Prostate gland (tissue), 2 donors: Measurements from ENCODE around the gene STAB2.

ENCODE experiments used
- CTCF ChIP-seq, 4 experiments: fragments of 200-600 bp in 2 of 4; fragments of 450-650 bp in 2 of 4; sonication (generic) in 2 of 4; IDR thresholded peaks; 1 replicate in 3 of 4; 2 replicates in 1 of 4; pipeline ENCODE4 v1.5.1; 2016 to 2019; ENCODE audit warnings: antibody characterized with exemption in 4 of 4, mild to moderate bottlenecking in 2 of 4, moderate library complexity in 2 of 4
- POLR2AphosphoS5 ChIP-seq: sonication (generic); formaldehyde crosslinking; IDR thresholded peaks from one replicate; pipeline ENCODE4 v1.6.1; 2017; ENCODE audit warnings: antibody characterized with exemption

DNA sequence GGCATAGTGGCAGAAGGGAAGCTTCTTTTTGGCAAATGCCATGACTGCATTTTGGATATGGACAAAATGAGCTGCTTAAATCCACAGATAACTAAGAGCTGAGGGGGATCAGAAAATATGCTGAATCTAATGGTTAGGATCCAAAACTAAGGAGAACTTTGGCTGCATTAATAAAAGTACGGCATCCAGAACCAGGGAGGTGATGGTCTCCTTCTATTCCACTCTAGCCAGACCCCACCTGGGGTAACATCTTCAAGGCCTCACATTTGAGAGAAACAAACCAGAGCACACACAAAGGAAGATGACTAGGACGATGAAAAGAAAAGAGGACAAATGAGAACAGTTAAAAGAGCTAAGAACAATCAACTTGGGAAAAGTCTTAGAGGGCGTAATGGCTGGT lies 226.4 kb downstream of the STAB2 start:
- TF ChIP-seq CTCF (IDR thresholded peaks at IDR 0.05) (no peak), POLR2AphosphoS5 (no peak)
